PC-9 (cell line): Measurements from ENCODE around the gene CEP112.

Source experiments
- EZH2 ChIP-seq: fragments of 200-600 bp; sonication (generic); IDR thresholded peaks from 2 replicates; pipeline ENCODE4 v1.8.0; 2017; ENCODE audit warnings: antibody characterized with exemption, low read depth
- TF ChIP-seq, protein P1 (sequence below): fragments of 200-600 bp; sonication (generic); conservative IDR thresholded peaks from 2 replicates; pipeline ENCODE4 v1.6.1; 2017; ENCODE audit warnings: mixed run types, antibody characterized with exemption, mild to moderate bottlenecking, moderate library complexity

DNA sequence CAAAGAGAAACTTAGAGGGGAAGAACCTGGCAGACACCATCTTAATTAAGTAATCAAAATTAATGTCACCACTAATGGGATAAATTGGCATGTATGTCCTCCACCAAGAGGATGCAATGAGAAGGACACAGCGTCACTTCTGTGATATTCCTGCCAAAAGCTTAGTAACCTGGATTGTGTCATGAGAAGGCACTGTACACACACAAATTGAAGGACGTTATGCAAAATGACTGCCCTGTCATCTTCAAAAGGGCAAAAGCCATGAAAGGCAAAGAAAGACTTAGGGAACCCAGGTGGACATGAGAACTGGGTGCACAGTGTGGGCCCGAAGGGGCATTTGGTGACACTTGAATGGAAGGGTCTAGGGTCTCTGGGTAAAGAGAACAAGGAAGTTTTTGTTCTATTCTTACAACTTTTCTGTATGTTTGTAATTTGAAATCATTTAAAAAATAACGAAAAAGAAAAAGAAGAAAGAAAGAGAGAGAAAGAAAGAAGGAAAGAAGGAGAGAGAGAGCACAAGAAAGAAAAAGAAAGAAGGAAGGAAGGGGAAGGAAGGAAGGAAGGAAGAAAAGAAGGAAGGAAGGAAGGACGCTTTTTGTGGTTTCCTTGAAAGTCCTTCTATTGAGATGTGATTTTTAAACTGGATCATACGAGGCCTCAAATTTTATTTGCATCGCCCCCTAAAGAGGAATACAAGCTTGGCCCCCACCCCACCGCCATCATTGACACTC, 41.3 kb upstream of the CEP112 start:
- TF ChIP-seq EZH2 = no peak
- TF ChIP-seq, protein P1, sequence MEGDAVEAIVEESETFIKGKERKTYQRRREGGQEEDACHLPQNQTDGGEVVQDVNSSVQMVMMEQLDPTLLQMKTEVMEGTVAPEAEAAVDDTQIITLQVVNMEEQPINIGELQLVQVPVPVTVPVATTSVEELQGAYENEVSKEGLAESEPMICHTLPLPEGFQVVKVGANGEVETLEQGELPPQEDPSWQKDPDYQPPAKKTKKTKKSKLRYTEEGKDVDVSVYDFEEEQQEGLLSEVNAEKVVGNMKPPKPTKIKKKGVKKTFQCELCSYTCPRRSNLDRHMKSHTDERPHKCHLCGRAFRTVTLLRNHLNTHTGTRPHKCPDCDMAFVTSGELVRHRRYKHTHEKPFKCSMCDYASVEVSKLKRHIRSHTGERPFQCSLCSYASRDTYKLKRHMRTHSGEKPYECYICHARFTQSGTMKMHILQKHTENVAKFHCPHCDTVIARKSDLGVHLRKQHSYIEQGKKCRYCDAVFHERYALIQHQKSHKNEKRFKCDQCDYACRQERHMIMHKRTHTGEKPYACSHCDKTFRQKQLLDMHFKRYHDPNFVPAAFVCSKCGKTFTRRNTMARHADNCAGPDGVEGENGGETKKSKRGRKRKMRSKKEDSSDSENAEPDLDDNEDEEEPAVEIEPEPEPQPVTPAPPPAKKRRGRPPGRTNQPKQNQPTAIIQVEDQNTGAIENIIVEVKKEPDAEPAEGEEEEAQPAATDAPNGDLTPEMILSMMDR = no peak
